H54 (cell line): ENCODE data around the gene FOSB.
A peak's percentile ranks its signal among the peaks of the same experiment; 100 is the strongest.

Experiments used
- DNase-seq: peaks from one replicate; pipeline ENCODE4 v3.0.0; 2011; ENCODE audit warnings: low spot score, mixed read lengths; ENCODE audit not compliant: insufficient read length
- FAIRE-seq: peaks from 3 replicates; lab custom pipeline; 2011; peaks lifted over from hg19 to GRCh38; lab: Jason Lieb, UNC
- POLR2A ChIP-seq: IDR thresholded peaks from 2 replicates; pipeline ENCODE4 v1.6.1; 2011; ENCODE audit warnings: low read depth, mild to moderate bottlenecking, low read length

The FOSB gene

DNA sequence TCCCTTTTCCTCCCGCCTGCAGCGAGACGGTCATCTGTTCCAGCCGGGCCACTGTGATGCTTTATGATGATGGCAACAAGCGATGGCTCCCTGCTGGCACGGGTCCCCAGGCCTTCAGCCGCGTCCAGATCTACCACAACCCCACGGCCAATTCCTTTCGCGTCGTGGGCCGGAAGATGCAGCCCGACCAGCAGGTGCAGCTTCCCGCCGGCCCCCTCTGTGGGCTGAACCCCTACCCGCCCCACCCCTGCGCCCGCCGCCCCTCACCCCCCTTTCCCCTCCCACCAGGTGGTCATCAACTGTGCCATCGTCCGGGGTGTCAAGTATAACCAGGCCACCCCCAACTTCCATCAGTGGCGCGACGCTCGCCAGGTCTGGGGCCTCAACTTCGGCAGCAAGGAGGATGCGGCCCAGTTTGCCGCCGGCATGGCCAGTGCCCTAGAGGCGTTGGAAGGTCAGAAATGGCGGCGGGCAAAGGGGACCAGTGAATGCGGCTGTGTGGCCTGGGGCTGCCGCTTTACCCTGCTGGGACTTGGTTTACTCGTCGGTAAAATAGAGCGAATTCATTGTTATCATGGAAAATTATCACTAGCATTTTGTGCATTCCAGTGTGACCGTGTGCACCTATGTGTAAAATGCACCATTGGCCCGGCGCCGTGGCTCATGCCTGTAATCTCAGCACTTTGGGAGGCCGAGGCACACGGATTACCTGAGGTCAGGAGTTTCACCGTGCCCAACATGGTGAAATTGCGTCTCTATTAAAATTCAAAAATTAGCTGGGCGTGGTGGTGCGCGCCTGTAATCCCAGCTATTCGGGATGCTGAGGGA, 50.1 kb downstream of the FOSB start:
- TF ChIP-seq POLR2A, result no peak
- FAIRE-seq (no peak), DNase-seq (no peak)

DNA sequence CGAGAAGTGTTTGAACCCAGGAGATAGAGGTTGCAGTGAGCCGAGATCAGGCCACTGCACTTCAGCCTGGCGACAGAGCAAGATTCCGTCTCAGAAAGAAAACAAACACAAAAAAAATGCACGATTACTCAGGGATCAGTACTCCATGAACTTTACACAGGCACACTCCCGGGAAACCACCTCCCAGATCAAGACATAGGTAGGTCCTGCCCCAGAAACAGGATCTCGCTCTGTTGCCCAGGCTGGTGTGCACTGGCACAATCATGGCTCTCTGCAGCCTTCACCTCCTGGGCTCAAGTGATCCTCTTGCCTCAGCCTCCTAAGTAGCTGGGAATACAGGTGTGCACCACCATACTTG, 50.7 kb downstream of the FOSB start:
- DNase-seq (no peak), FAIRE-seq (no peak)
- TF ChIP-seq POLR2A, result no peak

DNA sequence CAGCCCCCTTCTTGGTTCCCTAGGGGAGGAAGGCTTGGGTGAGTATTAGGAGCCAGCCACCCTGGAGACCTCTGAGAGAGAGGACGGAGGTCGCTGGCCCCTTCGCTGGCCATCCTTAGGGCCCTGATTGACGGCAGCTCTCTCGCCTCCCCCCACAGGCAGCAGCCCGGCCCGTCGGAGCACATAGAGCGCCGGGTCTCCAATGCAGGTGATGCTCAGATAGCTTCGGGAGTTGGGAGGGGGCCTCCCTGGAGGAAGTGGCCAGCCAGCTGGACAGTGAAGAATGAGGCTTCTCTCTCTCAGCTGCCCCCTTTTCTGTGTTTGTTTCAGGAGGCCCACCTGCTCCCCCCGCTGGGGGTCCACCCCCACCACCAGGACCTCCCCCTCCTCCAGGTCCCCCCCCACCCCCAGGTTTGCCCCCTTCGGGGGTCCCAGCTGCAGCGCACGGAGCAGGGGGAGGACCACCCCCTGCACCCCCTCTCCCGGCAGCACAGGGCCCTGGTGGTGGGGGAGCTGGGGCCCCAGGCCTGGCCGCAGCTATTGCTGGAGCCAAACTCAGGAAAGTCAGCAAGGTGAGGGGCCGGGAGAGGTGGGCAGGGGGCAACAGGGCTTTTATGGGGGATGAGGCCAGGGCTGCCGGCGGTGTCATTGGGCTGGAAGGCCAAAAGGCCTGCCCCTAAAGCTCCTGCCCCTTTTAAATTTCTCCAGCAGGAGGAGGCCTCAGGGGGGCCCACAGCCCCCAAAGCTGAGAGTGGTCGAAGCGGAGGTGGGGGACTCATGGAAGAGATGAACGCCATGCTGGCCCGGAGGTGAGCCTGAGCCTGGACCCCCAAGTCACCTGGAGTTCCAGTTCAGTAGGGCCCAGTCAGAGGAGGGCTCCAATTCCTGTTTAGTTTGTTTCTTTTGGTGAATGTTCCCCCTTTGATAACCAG, 54.5 kb downstream of the FOSB start:
- no peak for TF ChIP-seq POLR2A
- DNase-seq (no peak), FAIRE-seq (no peak)

DNA sequence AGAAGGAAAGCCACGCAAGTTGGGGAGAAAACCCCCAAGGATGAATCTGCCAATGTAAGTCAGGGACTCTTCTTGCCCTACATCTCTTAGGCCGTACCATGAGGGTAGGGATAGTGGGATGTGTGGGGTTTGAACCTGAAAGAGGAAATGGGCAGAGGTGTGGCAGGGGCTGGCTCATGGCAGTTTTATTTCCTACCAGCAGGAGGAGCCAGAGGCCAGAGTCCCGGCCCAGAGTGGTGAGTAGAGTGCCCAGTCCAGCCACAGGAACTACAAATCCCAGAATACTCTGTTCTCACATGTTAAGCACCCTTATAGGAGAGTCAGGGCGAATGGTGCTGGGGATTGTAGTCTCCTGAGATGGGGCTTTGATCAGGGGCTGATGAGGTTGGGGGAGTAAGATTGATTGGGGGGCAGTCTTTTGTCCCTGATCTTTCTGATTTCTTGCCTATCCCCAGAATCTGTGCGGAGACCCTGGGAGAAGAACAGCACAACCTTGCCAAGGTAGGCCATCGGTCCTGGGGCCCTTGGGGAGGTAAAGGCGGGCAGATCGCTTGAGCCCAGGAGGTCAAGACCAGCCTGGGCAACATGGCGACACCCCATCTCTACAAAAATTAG, 56.0 kb downstream of the FOSB start:
- peak; percentile 63 for DNase-seq
- peak; percentile 15 for FAIRE-seq
- TF ChIP-seq POLR2A, result no peak

DNA sequence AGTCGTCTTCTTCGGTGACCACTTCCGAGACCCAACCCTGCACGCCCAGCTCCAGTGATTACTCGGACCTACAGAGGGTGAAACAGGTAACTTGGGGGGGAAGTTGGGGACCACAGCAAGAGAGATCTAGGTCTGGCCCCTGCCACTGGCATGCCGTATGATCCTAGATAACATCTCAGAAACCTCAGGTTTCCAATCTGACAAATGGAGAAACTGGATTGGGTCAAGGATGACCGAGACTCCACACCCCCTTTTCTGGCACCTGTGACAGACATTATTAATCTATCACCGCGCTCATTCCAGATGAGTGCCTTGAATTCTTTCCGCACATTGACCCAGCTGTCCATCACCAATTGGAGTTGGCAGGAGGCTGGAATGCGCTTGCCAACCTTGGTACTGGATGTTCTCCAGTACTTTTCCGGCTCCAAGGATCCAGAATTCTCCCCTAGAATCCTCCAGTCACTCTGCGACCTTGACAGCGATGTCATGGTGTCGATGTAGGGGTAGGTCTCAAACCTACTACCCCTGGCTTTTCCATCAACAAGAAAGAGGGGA, 56.9 kb downstream of the FOSB start:
- FAIRE-seq, result no peak
- TF ChIP-seq POLR2A, result no peak

More for the DNA sequence above, 56.9 kb downstream of the FOSB start:
- DNase-seq, result no peak
